Measurements from ENCODE around the gene AP2B1.
"Not testable (repeated sequence)": the region's sequence is repeated elsewhere in the genome, so short reads cannot be mapped to it uniquely, and the experiment has no call there.

Gene AP2B1

GRCh38 chr17:35587074-35587961 is at the start of gene AP2B1:
AP2B1 (plus strand) TSS chr17:35587322; CDS start chr17:35594031, 6,709 bp downstream.
- DNase-seq (ENCODE audit: low read depth): peak; percentile 92

DNA sequence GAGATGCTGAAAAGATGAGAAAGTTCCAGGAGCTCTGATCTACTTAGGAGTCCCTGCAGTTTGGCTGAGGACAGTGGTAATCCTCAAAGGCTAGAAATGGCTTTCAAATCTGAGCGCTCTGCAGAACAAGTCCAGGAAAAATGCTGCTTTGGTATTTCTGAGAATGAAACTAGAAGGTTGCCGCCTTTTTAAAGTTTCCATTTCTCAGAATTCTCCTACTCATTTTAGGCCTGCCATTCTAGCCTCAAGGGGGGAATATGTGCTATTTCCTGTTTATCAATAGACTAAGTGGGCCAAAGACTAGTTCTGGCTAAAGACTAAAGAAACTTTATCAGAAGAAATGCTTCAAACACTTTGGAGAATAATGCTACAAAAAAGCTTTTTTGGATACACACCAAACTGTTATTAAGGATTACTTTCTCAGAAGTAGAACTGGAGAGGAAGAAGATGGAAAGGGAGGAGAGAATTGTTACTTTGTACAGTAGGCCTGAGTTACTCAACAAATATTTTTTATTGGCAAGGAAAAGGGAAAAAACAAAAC is 49.5 kb upstream of the AP2B1 start, which contains the start of gene SLFN12L:
Gene SLFN12L (minus strand): TSS at position 78 of the 541 bp plus-strand sequence. CDS start 15,314 bp downstream, outside the sequence.
- DNase-seq (ENCODE audit: low read depth): no peak

GRCh38 chr17:35539659-35540026 is 47.5 kb upstream of the AP2B1 start:
- no peak for DNase-seq (ENCODE audit: low read depth)

DNA sequence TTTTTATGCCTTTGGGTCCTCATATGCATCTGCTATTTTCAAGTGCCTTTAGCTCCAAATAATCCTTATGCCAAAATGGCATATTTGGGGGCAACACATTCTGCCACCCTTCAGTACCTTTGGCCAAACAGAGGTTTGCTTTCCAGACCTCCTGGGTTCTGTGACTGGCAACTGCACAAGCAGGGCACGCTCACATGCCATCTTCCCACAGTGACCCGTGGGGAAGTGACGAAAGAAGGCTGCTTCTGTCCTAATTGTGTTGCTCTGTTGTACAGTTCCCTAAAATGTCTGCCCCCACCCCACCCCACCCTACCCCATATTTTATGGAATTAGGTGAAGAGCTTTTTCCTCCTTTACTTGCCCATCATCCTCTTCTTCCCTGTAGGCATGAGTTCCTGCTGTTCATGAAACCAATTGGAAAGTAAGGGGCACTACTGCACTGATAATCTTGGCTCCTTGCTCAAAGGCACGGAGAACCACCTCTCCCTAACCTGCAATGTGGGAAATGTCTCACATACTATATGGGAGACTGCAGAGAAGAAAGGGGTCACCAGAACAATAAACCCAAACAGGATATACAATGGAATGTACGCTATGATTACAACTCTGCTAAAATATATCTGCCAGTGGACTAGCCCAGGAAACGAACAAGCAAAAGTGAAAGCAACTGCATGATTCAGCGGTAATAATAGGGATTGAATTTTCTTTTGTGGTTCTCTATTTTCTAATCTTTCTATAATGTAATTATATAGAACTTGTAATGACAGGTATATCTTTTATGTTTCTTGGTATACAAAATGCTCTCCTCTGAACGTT is 46.3 kb upstream of the AP2B1 start:
- DNase-seq (ENCODE audit: low read depth): peak; percentile 40

- no peak for DNase-seq (ENCODE audit: low read depth)
Observed at GRCh38 chr17:35541434-35541833, 45.7 kb upstream of the AP2B1 start.

GRCh38 chr17:35542990-35543389 is 44.1 kb upstream of the AP2B1 start:
- DNase-seq (ENCODE audit: low read depth): no peak

- peak; percentile 37 for DNase-seq (ENCODE audit: low read depth)
Observed at GRCh38 chr17:35543856-35544255, 43.3 kb upstream of the AP2B1 start.

DNA sequence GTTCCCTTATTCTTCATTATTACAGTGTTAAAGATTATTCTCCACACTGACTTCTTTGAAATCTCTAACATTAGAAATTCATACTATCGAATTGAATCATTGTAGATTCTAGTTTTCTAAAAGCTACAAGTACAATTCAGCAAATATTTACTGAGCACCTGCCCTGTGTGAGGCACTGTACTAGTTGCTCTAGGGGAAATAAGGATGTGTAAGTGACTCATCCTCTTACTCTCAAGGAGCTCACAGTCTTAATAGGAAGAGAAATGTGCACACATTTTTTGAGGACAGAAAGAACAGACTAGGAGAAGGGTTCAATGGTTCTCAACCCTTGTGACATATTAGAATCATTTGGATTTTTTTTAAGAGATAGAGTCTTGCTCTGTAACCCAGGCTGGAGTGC is 42.0 kb upstream of the AP2B1 start:
- no peak for DNase-seq (ENCODE audit: low read depth)

GRCh38 chr17:35546487-35546886 is 40.6 kb upstream of the AP2B1 start:
- no peak for DNase-seq (ENCODE audit: low read depth)

DNA sequence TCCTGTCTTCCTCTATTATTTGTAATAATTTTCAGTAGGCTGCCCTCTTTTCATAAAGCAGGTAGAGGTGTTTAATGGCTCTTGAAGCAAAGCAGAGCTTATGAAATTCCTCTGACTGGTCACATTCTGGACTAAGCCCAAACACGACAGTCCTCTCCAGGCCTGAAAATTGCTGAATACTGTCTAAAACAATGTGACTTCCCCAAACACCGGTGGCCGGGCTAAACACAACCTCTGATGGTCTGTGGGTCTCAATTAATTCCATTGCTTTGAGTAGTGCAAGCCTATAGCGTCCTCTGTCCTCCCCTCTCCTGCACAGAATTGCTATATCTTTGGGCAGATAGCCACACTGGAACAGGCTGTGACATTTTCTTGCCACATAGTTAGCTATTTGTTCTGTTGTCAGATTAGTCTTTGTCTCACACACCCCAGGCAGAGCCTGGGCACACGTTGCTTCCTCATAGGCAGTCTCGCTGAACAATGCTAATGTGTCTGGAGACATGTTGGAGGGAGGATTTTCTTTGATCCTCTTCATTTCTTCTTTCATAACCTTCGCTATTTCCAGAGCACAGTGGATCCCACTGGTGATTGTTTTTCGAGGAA is 38.8 kb upstream of the AP2B1 start:
- DNase-seq (ENCODE audit: low read depth): no peak

- no peak for DNase-seq (ENCODE audit: low read depth)
Observed at GRCh38 chr17:35548978-35549377, 38.1 kb upstream of the AP2B1 start.

DNA sequence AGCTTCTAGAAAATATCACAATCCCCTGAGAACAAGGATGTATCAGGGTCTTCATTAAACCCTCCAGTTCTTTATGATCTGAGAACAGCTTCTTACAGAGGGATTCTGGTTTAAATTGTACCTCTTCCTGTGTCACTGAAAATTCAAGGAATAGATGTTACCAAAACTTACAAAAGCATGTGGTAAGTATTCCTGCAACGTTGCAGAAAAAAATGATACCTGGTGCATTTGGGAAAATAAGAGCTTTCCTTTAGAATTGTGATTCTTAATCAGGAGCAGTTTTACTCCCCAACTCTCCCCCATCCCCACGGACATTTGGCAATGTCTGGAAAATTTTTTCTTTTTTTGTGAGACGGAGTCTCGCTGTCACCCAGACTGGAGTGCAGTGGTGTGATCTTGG is 33.8 kb upstream of the AP2B1 start:
- DNase-seq (ENCODE audit: low read depth): no peak

GRCh38 chr17:35554668-35555067 is 32.5 kb upstream of the AP2B1 start:
- no peak for DNase-seq (ENCODE audit: low read depth)

- DNase-seq (ENCODE audit: low read depth): no peak
Observed at GRCh38 chr17:35555691-35556090, 31.4 kb upstream of the AP2B1 start.

GRCh38 chr17:35557353-35557752 is 29.8 kb upstream of the AP2B1 start:
- DNase-seq (ENCODE audit: low read depth): no peak

GRCh38 chr17:35559495-35560210 is 27.5 kb upstream of the AP2B1 start:
- no peak for DNase-seq (ENCODE audit: low read depth)

GRCh38 chr17:35560703-35561102 is 26.4 kb upstream of the AP2B1 start, which contains the start of gene SLFN14:
SLFN14 (minus strand) TSS chr17:35560819; CDS start chr17:35558062, 2,757 bp downstream.
- DNase-seq (ENCODE audit: low read depth): no peak

- not testable (repeated sequence) for DNase-seq (ENCODE audit: low read depth)
Observed at GRCh38 chr17:35563181-35563580, 23.9 kb upstream of the AP2B1 start.

GRCh38 chr17:35566968-35567367 is 20.2 kb upstream of the AP2B1 start:
- no peak for DNase-seq (ENCODE audit: low read depth)

GRCh38 chr17:35568561-35568960 is 18.6 kb upstream of the AP2B1 start:
- peak; percentile 65 for DNase-seq (ENCODE audit: low read depth)

- DNase-seq (ENCODE audit: low read depth): no peak
Observed at GRCh38 chr17:35569405-35569804, 17.7 kb upstream of the AP2B1 start.
